GM12878 (cell line): ENCODE measurements around the gene KCNQ1. TPM values are rescaled to one million over a fixed set of nuclear protein-coding genes. Genes with fewer than 3 reads are reported as not detected.

Experiments used
- ATAC-seq: fragments of 200-7000 bp; cut with Tn5 transposase; 3 replicates; pipeline ENCODE4 v1.9.1; 2020; ENCODE audit warnings: mild to moderate bottlenecking, moderate library complexity
- BruUV-seq: library from RNA; stranded (reverse); fragments of 400-500 nt; replicated peaks from 2 replicates; lab custom pipeline; 2021; lab: Mats Ljungman, UMichigan
- CTCF ChIA-PET: fragments of 300-600 bp; sonication (Branson Sonifier 250); formaldehyde crosslinking; extraction: SDS; loops from one replicate; lab custom pipeline; 2021; ENCODE audit warnings: inconsistent platforms; lab: Yijun Ruan, JAX
- POLR2A ChIA-PET: fragments of 350-600 bp; formaldehyde crosslinking; extraction: SDS; loops from one replicate; lab custom pipeline; 2021; ENCODE audit warnings: inconsistent platforms; lab: Charles Lee
- RAD21 ChIA-PET: fragments of 300-600 bp; sonication (Branson Sonifier 250); formaldehyde crosslinking; loops from one replicate; lab custom pipeline; 2023; ENCODE audit warnings: antibody characterized with exemption; ENCODE audit not compliant: unreplicated experiment; lab: Charles Lee
- SMC1A ChIA-PET: fragments of 300-600 bp; sonication (Branson Sonifier 250); formaldehyde crosslinking; loops from one replicate; lab custom pipeline; 2023; ENCODE audit not compliant: unreplicated experiment, uncharacterized antibody; lab: Charles Lee
- DNase-seq: peaks from one replicate; pipeline ENCODE4 v3.0.0-alpha.2; 2011; ENCODE audit warnings: low read depth, low spot score
- FAIRE-seq: peaks from 3 replicates; lab custom pipeline; 2011; peaks lifted over from hg19 to GRCh38; lab: Jason Lieb, UNC
- H2AFZ ChIP-seq: 2 replicates; pipeline ENCODE4 v1.6.0; 2011; ENCODE audit warnings: low read depth, low read length, control low read depth; ENCODE audit not compliant: control insufficient read depth
- H3K27ac ChIP-seq: 2 replicates; pipeline ENCODE4 v1.5.1; 2011; ENCODE audit warnings: control low read depth; ENCODE audit not compliant: control insufficient read depth, insufficient read depth
- H3K27me3 ChIP-seq, 2 experiments: replicated peaks in 1 of 2; 2 replicates each; pipeline versions ENCODE4 v1.6.0 to v1.6.1; 2011; ENCODE audit warnings: low read length in 1 of 2; ENCODE audit not compliant: control insufficient read depth in 2 of 2, insufficient read depth in 2 of 2
- H3K36me3 ChIP-seq, 2 experiments: 2 replicates each; pipeline ENCODE4 v1.5.1; 2011; ENCODE audit warnings: low read length in 1 of 2; ENCODE audit not compliant: control insufficient read depth in 2 of 2, insufficient read depth in 2 of 2
- H3K4me1 ChIP-seq: 2 replicates; pipeline ENCODE4 v1.6.1; 2011; ENCODE audit warnings: mild to moderate bottlenecking, low read length, moderate library complexity, mixed read lengths; ENCODE audit not compliant: control insufficient read depth, insufficient read depth
- H3K4me2 ChIP-seq: 2 replicates; pipeline ENCODE4 v1.6.0; 2011; ENCODE audit warnings: control low read depth; ENCODE audit not compliant: control insufficient read depth, insufficient read depth
- H3K4me3 ChIP-seq: fragments of 200-600 bp; sonication (generic); 2 replicates; pipeline ENCODE4 v1.5.1; 2016
- H3K79me2 ChIP-seq: 2 replicates; pipeline ENCODE4 v1.6.0; 2011; ENCODE audit warnings: low read length; ENCODE audit not compliant: control insufficient read depth, insufficient read depth
- H3K9ac ChIP-seq: 2 replicates; pipeline ENCODE4 v1.8.0; 2011; ENCODE audit warnings: low read length, control low read depth, mixed read lengths; ENCODE audit not compliant: control insufficient read depth, insufficient read depth
- H3K9me3 ChIP-seq: replicated peaks from 3 replicates; pipeline ENCODE4 v1.5.1; 2011; ENCODE audit warnings: mild to moderate bottlenecking, low read length; ENCODE audit not compliant: control insufficient read depth, insufficient read depth
- H4K20me1 ChIP-seq: 2 replicates; pipeline ENCODE4 v1.6.0; 2011; ENCODE audit not compliant: control insufficient read depth, insufficient read depth
- ASH2L ChIP-seq: fragments of 300-600, 200-600 bp; sonication (generic); IDR thresholded peaks from 2 replicates; pipeline ENCODE4 v1.6.1; 2017; ENCODE audit warnings: low read depth, mild to moderate bottlenecking, borderline replicate concordance
- EGR1 ChIP-seq, 2 experiments: IDR thresholded peaks; 1 replicate in 1 of 2; 2 replicates in 1 of 2; pipeline ENCODE4 v1.6.1; 2011 to 2012; ENCODE audit warnings: low read depth in 2 of 2, low read length in 2 of 2, borderline replicate concordance in 1 of 2, mild to moderate bottlenecking in 1 of 2, moderate library complexity in 1 of 2
- HDAC6 ChIP-seq: fragments of 200-600 bp; sonication (generic); IDR thresholded peaks from one replicate; pipeline ENCODE4 v1.8.0; 2017; ENCODE audit warnings: antibody characterized with exemption; ENCODE audit not compliant: unreplicated experiment
- NFXL1 ChIP-seq: fragments of 450-650 bp; IDR thresholded peaks from 2 replicates; pipeline ENCODE4 v1.6.1; 2017; ENCODE audit warnings: antibody characterized with exemption, mild to moderate bottlenecking, borderline replicate concordance
- SMAD5 ChIP-seq: IDR thresholded peaks from 2 replicates; pipeline ENCODE4 v1.6.1; 2016; ENCODE audit warnings: antibody characterized with exemption, low read depth
- SREBF1 ChIP-seq: IDR thresholded peaks from 2 replicates; pipeline ENCODE4 v1.6.1; 2012; ENCODE audit warnings: mild to moderate bottlenecking, low read length
- TARDBP ChIP-seq: IDR thresholded peaks from 2 replicates; pipeline ENCODE4 v1.6.1; 2016; ENCODE audit warnings: borderline replicate concordance
- USF2 ChIP-seq: IDR thresholded peaks from 2 replicates; pipeline ENCODE4 v1.6.1; 2011; ENCODE audit warnings: low read depth, low read length, improper control_type of control experiment, borderline replicate concordance
- ZBTB11 ChIP-seq: fragments of 450-650 bp; formaldehyde crosslinking; IDR thresholded peaks from 2 replicates; pipeline ENCODE4 v1.5.0; 2022; ENCODE audit warnings: mild to moderate bottlenecking, missing genetic modification characterization
- ZNF24 ChIP-seq: fragments of 450-650 bp; IDR thresholded peaks from 2 replicates; pipeline ENCODE4 v1.6.1; 2017; ENCODE audit warnings: antibody characterized with exemption, mild to moderate bottlenecking
- WGBS: methylation state at CpG from one replicate; pipeline ENCODE4 v1.1.6; 2016; ENCODE audit warnings: low lambda C conversion rate; ENCODE audit not compliant: insufficient replicate concordance, insufficient coverage; ENCODE audit errors: missing lambda C conversion rate; 5-methylcytosine and 5-hydroxymethylcytosine counted together
- in situ Hi-C: fragments of 300-500 bp; cut with MboI; formaldehyde crosslinking; loops from 9 replicates; pipeline ENCODE4 v1.14.3; 2018; ENCODE audit warnings: mixed read lengths
- intact Hi-C: fragments of 100-400 bp; cut with micrococcal nuclease; formaldehyde crosslinking; loops from one replicate; pipeline ENCODE4 v1.14.2; 2022; ENCODE audit not compliant: unreplicated experiment
- polyA plus RNA-seq, 11 experiments: library from polyadenylated mRNA; depleted of rRNA in 4 of 11; unstranded in 6 of 11; stranded (reverse) in 5 of 11; fragments of >200 nt; fragmentation: Nextera tagmentation in 4 of 11; fragmentation: Illumina TruSeq in 1 of 11; extraction: Ambion mirVana in 4 of 11; extraction: Trizol in 1 of 11; gene quantifications; 1 replicate in 1 of 11; 2 replicates in 10 of 11; pipeline versions ENCODE4 v1.2.1 to v1.2.3, GENCODE V29; 2011 to 2016; ENCODE audit warnings: inconsistent platforms in 2 of 11, missing spikeins in 2 of 11, low read depth in 1 of 11
- total RNA-seq, 4 experiments: library from RNA; depleted of rRNA in 3 of 4; stranded (reverse); fragments of >200 nt in 3 of 4; fragmentation: Illumina TruSeq in 1 of 4; extraction: Trizol in 1 of 4; gene quantifications; 2 replicates each; pipeline versions ENCODE4 v1.2.1 to v1.2.3, GENCODE V29; 2013 to 2021

KCNQ1 gene
- total and polyA plus RNA-seq, 10 of the 15 experiments (the other 5 are each of a cell fraction or from before 2014, with no cell fraction given), result 0.03 to 0.15 (median 0.12) TPM; not detected in 7

- no peak for TF ChIP-seq ZBTB11 (CRISPR knock-in tag)
- no peak for TF ChIP-seq USF2
- TF ChIP-seq NFXL1, result no peak
- TF ChIP-seq SREBF1, result no peak
- TF ChIP-seq TARDBP, result no peak
- no peak for TF ChIP-seq SMAD5
- no peak for TF ChIP-seq ASH2L
- no peak for TF ChIP-seq EGR1 (IDR thresholded peaks at IDR 0.05; ENCODE audit: borderline replicate concordance in 1 of 2, low read depth in 2 of 2, low read length in 2 of 2)
Measured at GRCh38 chr11:2714463-2714800, 269.6 kb downstream of the KCNQ1 start (continued).

GRCh38 chr11:2714871-2715270, 270.1 kb downstream of the KCNQ1 start:
- in situ Hi-C loops, result no loop called here
- ChIA-PET POLR2A (no interaction called here), RAD21 (no interaction called here)

More at GRCh38 chr11:2714871-2715270, 270.1 kb downstream of the KCNQ1 start:
- H3K79me2 ChIP-seq, result no peaks in the 10 kb centered on the region
- H3K9me3 ChIP-seq, result no peaks in the 10 kb centered on the region
- ATAC-seq (no peak), FAIRE-seq (no peak), DNase-seq (no peak)
- intact Hi-C loops, result no loop called here
- CTCF ChIA-PET, result no interaction called here
- H3K4me1 ChIP-seq, result no peaks in the 10 kb centered on the region
- no peak overlapping the region for H3K4me3 ChIP-seq
- H2AFZ ChIP-seq, result no peak overlapping the region
- no TSS peak for BruUV-seq
- no peak overlapping the region for H3K9ac ChIP-seq
- no peak overlapping the region for H3K27ac ChIP-seq
- H4K20me1 ChIP-seq, result no peaks in the 10 kb centered on the region
- WGBS, result 39% methylated on average over 7 of the region's 7 CpGs
- no peaks in the 10 kb centered on the region; a peak in 1 of 4 replicates for H3K27me3 ChIP-seq
- SMC1A ChIA-PET, result no interaction called here
- no peak overlapping the region for H3K4me2 ChIP-seq
- TF ChIP-seq HDAC6 (no peak), ZNF24 (no peak)
- no peaks in the 10 kb centered on the region for H3K36me3 ChIP-seq
